Measurements from ENCODE around the gene LKAAEAR1.

LKAAEAR1 gene

DNA sequence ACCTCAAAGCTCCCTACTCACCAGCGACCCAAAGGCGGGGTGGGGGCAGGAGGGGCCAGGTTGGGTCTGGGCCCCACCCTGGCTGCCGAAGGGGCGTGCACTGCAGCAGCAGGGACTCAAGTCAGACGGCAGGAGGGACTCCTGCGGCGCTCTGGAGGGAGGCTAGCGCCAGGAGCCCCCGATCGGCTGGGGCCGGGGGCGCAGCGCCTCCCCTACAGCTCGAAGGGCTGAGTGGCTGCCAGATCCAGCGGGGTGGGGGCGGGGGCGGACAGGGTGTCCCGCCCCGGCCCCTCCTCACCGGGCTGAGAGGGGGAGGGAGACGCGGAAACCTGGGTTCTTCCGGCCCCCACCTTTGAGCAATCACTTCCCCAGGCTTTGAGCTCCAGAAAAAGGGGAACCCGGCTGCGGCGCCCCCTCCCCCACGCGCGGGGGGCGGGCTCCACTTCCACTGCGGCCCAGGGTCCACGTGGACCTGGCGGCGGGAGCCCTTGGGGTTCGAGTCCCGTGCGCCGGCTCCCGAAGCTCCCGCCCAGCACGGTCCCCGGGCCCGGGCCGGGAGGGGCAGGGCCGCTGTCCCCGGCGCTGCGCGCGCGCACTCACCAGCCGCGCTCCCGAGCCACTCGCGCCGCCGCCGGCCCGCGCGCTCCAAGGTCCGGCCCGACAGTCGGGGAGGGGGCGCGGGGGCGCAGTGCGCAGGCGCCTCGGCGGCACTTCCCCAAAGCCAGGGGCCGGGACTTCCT, 4.8 kb downstream of the LKAAEAR1 start, which contains the start of gene RGS19:
RGS19 (minus strand) TSS at position 246 of the 740 bp plus-strand sequence. CDS start 2,632 bp downstream, outside the sequence.
- peak in 1 of 2 donors; percentile 49 for DNase-seq (ENCODE audit: low read depth in 2 of 2)

DNA sequence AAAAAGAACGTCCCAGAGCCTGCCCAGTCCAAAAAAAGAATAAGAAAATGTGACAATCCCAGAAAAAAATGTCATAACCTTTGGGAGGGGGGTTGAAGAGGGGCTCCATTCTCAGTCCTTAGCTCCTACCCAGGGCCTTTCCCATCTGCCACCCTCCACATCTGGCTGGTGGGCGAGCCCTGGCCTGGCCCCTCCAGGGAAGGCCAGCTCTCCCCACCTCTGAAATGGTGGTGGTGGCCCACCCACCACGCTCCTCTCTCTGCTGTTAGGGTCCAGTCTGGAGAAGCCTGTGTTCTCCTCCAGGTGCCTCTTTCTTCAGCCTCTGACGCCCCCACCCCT, 5.3 kb downstream of the LKAAEAR1 start:
- no peak for DNase-seq (ENCODE audit: low read depth in 2 of 2)

DNA sequence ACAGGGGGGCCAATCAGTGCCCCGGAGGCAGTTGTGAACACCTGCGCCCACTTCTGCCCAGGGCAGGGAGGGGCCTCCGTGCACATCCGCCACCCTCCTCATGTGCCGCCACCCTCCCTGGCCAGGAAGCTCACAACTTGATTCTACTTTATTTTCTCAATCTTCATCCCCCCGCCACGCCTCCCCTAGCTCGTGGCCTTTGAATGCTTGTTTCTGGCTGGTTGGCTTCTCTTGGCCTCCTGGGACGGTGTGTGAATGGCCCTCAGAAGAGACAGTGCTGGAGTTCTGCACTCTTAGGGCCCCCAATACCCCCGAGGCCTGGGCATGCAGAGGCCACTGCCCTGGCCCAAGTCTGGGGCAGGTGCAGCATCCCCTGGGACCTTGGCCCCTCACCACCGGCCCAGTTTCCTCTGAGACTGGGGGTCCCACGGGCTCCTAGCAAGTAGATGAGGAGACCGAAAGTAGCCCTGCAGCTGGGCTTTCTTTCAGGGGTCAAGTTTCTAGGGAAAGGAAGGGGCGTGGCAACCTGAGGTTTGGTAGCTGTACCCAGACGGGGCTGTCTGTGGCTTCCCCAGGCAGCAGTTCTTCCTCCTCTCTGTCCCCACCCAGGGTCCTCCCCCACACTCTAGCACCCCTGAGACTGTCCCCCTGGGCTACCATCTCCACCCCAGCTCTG, 6.2 kb downstream of the LKAAEAR1 start:
- peak in 1 of 2 donors; percentile 38 for DNase-seq (ENCODE audit: low read depth in 2 of 2)

DNA sequence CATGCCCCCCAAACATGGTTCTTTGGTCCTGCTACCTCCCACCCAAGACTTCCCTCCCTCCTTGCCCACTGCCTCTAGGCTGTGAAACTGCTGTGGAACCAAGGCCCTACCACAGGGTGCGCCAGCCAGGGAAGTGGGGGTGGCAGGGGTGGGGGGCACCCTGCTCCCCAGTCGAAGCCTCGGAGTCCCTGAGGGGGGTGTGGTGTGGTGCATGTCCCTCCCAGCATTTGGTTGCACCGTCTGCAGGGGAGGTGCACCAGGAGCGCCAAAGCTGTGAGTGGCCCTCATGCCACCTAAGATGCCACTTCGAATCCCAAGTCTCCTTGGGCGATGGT, 6.7 kb downstream of the LKAAEAR1 start:
- DNase-seq (ENCODE audit: low read depth in 2 of 2) = no peak

DNA sequence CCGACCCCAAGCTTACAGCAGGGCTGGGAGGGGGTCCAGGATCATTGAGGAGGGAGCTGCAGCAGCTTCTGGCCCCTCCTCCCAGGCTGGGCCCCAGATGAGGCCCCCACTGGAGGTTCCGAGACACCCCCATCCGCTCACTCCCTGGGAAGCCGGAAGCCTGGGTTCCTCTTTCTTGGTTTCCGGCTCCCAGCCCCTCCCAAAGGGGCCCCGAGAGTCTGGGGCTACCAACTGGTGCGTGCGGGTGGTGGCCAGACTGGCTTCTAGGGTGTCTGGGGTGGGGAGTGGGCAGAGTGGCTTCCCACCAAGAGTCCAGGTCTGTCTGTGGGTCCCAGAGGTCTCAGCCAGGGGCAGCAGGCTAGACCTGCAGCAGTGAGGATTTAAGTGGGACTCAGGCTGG, 7.1 kb downstream of the LKAAEAR1 start:
- DNase-seq (ENCODE audit: low read depth in 2 of 2) = no peak

DNA sequence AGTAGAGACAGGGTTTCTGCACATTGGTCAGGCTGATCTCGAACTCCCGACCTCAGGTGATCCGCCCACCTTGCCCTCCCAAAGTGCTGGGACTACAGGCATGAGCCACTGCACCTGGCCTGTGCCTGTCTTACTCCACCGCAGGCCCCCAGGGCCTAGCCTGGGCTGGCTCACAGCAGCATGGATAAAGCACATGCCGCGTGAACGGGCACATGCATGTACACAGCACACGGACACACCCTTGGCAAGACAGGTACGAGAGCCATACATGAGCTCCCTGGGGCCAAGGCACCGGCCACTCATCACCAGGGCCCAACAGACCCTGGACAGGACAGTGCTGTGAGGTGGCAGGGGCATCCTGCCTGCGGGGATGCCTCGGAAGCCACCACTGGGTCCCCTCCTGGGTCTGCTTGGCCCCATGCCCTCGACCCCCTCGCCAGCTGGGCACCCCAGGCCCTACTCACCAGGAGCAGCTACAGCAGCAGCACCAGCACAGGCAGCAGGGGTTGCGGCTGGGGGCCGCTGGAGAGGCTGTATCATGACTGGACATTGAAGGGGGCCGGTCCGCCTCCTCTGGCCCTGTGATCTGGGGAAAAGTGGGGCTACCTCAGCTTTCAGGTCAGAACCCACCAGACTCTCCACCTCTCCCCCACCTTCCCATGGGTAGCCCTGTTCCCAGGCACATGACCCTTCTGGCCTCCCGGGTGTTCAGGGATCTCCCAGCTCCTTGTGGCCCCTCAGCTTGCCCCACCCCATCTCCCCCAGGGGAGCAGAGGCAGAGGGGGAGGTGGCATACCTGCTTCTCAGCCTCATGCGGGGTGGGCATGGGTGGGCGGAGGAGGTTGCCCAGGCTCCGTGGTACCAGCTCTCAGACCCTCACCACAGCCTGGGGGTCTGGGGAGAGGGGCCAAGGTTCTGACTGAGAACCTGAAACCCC, 7.9 kb downstream of the LKAAEAR1 start:
- DNase-seq (ENCODE audit: low read depth in 2 of 2) = no peak

DNA sequence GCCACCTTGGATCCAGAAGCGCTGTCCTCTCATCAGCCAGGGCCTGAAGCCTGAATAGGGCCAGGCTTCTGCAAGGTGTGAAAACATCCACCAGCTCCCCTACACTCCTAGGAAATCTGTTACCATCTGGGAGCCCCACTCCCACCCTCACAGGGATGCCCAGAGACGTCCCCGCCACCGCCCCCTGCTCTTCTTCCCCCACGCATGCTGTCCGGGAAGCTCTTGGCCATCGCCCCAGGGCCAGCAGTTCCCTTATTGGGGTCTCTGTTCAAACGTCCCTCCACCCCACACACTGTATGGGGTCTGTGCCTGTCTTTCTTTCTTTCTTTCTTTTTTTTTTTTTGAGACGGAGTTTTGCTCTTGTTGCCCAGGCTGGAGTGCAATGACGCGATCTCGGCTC, 8.6 kb downstream of the LKAAEAR1 start:
- DNase-seq (ENCODE audit: low read depth in 2 of 2) = no peak

DNA sequence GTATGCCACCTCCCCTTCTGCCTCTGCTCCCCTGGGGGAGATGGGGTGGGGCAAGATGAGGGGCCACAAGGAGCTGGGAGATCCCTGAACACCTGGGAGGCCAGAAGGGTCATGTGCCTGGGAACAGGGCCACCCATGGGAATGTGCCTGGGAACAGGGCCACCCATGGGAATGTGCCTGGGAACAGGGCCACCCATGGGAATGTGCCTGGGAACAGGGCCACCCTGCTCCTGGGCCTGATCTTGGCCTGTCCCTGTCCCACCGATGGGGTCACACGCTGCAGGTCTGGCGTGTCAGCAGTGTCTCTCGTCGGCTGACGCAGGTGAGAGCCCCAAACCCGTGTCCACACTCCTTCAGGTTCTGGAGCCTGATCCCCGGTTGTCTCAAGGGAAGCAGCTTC, 9.2 kb downstream of the LKAAEAR1 start:
- no peak for DNase-seq (ENCODE audit: low read depth in 2 of 2)

DNA sequence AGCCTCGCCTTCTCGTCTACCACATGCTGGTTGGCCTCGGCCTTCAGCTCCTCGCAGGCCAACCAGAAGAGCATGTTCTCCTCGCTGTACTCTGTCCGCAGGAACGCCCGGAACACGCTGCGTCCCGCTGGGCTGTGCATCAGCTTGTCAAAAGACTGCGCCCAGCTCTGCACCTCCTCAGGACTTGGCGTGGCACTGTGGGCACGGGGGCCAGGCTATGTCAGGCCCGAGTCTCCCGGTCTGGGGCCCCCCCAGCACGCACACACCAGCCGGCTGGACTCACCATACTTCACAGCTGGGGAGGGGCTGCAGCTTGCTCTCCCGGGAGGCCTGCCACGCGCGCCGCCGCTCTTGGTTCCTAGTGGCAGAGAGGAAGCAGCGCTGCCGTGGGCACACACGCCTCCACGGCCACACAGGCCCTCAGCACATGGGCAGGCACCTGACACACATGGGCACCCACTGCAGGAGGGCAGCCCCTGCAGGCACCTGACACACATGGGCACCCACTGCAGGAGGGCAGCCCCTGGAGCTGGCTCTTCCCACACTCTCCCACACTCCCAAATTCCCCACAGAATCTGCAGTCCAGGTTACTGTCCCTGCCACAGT, 9.9 kb downstream of the LKAAEAR1 start:
- DNase-seq (ENCODE audit: low read depth in 2 of 2) = no peak

DNA sequence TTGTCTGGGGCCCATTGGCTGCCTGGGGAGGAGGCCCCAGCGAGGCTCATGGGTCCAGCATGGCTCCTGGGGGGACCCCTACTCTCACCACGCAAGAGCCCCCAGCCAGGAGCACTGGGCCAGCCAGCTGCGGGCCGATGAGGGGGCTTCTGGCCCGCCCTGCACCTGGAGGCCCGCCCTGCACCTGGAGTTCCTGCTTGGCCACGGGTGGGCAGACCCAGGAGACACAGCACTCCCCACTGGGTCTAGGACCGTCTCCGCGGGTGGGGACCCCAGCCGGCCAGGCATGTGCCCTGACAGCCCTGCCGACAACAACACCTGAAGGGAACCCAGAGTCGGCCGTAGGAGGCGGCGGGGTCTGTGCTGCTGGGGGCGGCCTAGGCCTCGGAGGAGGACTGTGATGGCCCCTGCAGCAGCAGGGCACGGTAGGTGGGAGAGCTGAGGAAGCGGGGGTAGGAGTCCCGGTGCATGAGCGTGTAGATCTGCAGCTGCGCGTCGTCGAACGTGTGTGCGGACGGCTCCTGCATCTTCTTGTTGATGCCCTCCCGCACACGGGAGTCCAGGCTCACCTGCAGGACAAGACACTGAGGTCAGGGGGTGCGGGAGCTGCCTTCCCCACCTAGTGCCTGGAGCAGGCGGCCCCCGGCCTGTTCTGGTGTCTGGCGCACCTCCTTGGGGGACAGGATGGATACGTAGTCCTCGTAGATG, 10.6 kb downstream of the LKAAEAR1 start:
- no peak for DNase-seq (ENCODE audit: low read depth in 2 of 2)

DNA sequence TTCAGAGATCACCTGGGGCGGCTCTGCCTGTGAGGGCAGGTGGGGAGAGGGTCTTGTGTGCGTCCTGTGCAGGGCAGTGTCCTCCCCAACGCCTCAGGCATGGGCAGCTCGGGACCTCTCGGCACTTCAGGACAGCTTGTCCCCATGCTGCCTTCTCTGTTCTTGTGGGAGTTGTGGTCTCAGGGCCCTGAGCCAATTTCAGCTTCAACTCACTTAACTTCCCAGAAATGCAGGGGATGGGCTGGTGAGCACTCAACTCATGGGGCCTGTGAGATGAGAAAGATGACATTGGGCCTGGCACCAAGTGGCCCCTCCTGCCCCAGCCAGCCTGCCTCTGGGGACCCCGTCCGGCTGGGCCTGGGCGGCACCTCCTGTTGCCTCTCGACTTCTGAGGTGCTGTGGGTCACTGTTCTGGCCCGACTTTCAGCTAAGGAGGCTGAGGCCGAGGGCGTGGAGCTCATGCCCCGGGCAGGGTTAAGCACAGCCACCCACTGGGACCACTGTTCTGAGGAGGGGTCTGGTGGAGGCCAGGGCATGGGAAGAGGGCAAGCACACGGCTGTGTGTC, 11.6 kb downstream of the LKAAEAR1 start:
- no peak for DNase-seq (ENCODE audit: low read depth in 2 of 2)

DNA sequence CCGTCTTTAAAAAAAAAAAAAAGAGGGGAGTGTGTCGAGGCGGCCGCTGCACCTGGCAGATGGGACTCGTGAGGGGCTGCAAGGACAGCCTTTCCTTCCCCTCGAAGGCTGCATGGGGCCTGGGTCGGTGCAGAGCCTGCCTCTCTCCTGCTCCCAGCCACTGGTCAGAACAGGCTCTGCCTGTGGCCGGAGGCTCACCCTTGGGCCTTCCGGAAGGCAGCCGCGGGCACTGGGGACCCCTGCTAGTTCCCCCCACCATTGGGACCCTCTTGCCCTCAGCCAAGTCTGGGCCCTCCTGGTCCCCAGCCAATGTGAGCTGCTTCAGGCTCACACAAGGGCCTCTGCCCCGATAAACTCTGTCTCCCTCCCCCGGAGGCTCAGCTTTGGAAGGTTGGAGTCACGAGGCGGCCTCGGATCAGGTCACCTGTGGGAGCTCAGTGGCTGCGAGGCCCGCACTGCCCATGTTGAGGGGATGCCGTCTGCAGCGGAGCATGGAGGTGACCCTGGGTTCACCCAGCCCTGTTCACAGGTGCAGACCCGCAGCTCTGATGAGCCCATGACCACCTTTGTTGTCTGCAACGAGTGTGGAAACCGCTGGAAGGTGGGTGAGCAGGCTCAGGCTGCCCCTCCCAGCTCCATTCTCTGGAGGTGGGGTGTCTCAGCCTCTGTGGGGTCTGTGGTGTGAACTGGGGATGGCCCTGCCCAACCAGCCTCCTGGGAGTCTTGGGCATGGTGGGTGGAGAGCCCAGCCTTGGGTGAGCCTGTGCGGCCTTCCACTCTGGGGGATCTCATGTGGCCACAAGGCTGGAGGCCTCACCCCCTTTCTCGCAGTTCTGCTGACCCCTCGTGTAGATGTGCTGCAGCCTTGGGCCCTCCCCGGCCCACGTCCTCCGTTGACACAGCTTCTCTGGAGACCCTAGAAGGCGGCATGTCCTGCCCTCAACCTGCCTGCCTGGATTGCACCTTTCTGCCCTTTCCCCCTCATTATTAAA, 12.6 kb downstream of the LKAAEAR1 start:
- DNase-seq (ENCODE audit: low read depth in 2 of 2) = no peak

DNA sequence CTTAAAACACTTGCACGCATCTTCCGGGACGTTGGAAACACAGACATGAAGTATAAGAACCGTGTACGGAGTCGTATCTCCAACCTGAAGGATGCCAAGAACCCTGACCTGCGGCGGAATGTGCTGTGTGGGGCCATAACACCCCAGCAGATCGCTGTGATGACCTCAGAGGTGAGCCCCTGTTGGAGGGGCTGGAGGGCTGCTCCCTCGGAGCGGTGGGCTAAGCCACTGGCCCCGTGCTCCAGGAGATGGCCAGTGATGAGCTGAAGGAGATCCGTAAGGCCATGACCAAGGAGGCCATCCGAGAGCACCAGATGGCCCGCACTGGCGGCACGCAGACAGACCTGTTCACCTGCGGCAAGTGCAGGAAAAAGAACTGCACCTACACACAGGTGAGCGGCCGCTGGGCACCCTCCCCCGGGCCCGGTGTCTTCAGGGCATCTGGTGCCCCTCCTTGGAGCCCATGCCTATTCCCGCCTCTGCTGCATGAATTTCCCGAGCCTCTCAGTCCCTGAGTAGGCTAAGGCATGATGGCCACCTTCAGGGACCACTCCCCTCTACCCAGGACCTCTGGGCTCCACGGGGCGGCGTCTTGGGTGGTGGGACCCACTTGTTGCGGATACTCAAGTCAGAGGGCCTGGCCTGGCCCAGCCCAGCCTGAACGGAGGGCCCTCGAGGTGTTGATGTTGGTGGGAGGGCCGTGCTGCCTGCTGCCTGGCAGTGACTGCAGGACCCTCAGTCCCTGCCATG, 13.8 kb downstream of the LKAAEAR1 start:
- no peak for DNase-seq (ENCODE audit: low read depth in 2 of 2)

DNA sequence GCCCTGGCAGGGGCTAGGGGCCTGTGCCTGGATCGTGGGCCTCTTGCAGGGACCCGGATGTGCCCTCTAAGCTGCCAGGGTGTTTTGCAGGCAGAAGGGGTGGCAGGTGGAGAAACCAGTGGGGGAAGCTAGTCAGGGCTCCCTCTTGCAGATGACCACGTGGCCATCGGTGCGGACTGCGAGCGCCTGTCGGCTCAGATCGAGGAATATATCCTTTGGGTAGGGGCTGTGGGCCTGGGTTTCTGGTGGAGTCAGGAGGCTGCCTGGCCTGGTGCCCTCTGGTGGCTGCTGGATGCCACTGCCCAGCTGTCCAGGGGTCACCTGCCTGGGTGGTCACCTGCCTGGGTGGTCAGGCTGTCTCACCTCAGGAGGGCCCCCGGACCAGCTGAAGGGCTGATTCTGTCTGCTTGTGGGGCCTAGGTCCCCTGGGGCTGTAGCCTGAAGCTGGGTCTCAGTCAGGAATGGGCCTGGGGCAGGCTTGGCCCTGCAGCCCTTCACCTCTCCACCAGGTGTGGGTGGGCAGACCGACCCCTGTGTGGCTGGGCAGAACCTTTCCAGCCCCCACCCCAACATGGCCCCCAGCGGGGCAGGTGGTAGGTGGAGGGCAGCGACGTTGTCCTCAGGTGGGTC, 14.5 kb downstream of the LKAAEAR1 start:
- DNase-seq (ENCODE audit: low read depth in 2 of 2) = no peak

DNA sequence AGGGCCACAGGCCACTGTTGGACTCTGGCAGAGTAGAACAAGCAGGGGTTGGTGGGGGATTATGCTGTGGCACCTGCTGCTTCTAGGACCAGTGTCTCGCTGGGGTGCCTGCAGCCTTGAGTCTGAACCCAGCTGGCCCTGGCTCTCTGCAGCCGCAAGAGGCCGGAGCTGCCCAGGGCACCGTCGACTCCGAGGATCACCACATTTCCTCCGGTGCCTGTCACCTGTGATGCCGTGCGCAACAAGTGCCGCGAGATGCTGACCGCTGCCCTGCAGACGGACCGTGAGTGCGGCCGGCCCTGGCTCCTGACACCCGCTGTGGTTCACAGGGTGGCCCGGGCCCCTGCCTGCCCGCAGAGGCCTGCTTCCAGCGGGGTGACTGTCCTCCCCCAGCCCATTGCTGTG, 15.0 kb downstream of the LKAAEAR1 start:
- no peak for DNase-seq (ENCODE audit: low read depth in 2 of 2)

DNA sequence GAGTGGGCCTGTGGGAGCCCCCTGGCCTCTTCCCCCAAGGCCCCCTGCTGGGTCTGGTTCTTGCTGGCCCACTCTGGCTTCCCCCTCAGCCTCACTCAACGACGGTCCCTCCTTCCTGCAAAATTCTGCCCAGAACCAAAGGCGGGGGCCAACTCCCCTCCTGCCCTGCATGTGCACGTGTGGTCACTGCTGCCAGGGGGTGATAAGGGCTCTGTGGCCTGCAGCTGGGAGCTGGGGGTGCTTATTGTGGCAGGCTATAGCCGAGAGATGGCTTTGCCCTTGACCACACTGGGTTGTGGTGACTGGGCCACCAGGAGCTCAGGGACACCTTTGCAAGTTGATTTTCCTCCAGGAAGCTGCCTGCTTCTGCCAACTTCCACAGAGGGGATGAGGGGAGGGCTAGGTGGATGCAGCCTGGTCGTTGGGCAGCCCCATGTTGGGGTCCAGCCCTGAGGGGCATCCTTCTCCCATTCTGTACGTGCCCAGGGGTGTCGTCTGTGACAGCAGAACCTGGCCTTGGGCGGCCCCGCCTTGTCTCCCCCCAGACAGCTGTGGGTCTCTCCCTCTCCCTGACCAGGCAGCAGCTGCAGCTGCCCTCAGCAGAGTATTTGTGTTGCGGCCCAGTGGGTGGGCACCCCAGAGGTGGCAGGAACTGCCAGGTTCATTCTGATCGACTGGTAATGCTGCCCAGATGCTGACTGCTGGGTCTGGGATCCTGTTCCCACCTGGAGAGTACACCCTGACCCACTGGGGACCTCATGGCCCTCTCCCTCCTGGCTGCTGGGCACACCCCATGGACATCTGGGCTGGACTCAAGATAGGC, 15.6 kb downstream of the LKAAEAR1 start:
- DNase-seq (ENCODE audit: low read depth in 2 of 2) = no peak

DNA sequence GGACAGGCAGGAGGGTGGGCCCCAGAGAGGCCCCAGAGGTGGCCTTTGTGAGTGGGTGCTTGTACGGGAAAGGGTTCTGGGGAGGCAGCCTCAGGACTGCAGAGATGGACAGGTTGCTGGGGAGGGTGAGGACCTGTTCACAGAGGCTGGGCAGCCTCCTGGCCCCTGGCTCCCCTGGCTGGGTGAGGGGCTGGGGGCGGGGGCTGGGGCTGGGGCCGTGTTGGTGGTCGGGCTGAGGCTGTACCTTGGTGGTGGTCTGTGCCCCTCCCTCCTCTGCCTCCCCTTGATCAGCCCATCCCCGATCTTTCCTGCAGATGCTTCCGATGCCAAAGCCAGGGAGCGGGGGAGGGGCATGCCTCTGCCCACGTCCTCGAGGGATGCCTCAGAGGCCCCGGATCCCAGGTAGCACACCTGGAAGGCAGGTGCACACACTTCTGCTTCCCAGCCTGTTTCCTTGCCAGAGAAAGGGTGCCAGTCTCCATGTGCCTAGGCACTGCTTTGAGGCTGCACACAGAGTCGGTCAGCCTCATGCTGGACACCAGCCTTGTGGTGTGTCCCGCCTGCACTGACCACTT, 16.4 kb downstream of the LKAAEAR1 start:
- no peak for DNase-seq (ENCODE audit: low read depth in 2 of 2)
